H9 (cell line): ENCODE measurements around the gene TANGO6. TPM values are rescaled to one million over a fixed set of nuclear protein-coding genes. Genes with fewer than 3 reads are reported as not detected.

Source experiments
- DNase-seq: peaks from one replicate; pipeline ENCODE4 v3.0.0-alpha.2; 2017
- H2AFZ ChIP-seq: one replicate; pipeline ENCODE4 v1.6.1; 2013; ENCODE audit warnings: mild to moderate bottlenecking, low read length, control low read depth, moderate library complexity
- H2AK5ac ChIP-seq: 2 replicates; pipeline ENCODE4 v1.6.1; 2013; ENCODE audit warnings: low read length, control low read depth, mixed read lengths; ENCODE audit not compliant: insufficient read length
- H2BK120ac ChIP-seq: one replicate; pipeline ENCODE4 v1.6.1; 2013; ENCODE audit warnings: low read depth, mild to moderate bottlenecking, low read length, control low read depth, inconsistent platforms; ENCODE audit not compliant: poor library complexity, severe bottlenecking
- H2BK12ac ChIP-seq: 2 replicates; pipeline ENCODE4 v1.6.1; 2013; ENCODE audit warnings: low read length, control low read depth, mixed read lengths, low read depth; ENCODE audit not compliant: insufficient read length
- H2BK15ac ChIP-seq: 2 replicates; pipeline ENCODE4 v1.6.1; 2013; ENCODE audit warnings: low read depth, low read length, control low read depth
- H2BK20ac ChIP-seq: one replicate; pipeline ENCODE4 v1.6.1; 2013; ENCODE audit warnings: low read depth, mild to moderate bottlenecking, low read length, control low read depth, inconsistent platforms; ENCODE audit not compliant: poor library complexity, severe bottlenecking
- H2BK5ac ChIP-seq: 2 replicates; pipeline ENCODE4 v1.6.1; 2013; ENCODE audit warnings: low read length, control low read depth, mixed read lengths; ENCODE audit not compliant: insufficient read length
- H3K14ac ChIP-seq: 2 replicates; pipeline ENCODE4 v1.6.1; 2013; ENCODE audit warnings: low read length, control low read depth; ENCODE audit not compliant: insufficient read depth
- H3K18ac ChIP-seq: 2 replicates; pipeline ENCODE4 v1.6.1; 2013; ENCODE audit warnings: low read depth, mild to moderate bottlenecking, mixed read lengths, low read length, control low read depth; ENCODE audit not compliant: insufficient read length
- H3K23ac ChIP-seq: 2 replicates; pipeline ENCODE4 v1.6.1; 2013; ENCODE audit warnings: low read length, control low read depth, mixed read lengths, low read depth; ENCODE audit not compliant: insufficient read length
- H3K23me2 ChIP-seq: 2 replicates; pipeline ENCODE4 v1.6.1; 2013; ENCODE audit warnings: low read depth, mild to moderate bottlenecking, mixed read lengths, low read length, control low read depth; ENCODE audit not compliant: insufficient read length, poor library complexity, severe bottlenecking
- H3K27ac ChIP-seq: 2 replicates; pipeline ENCODE4 v1.5.1; 2013; ENCODE audit warnings: low read length, control low read depth, mixed read lengths, low read depth; ENCODE audit not compliant: insufficient read length
- H3K27me3 ChIP-seq: 2 replicates; pipeline ENCODE4 v1.6.1; 2013; ENCODE audit warnings: low read length, control low read depth, inconsistent platforms; ENCODE audit not compliant: insufficient read depth
- H3K4ac ChIP-seq: 2 replicates; pipeline ENCODE4 v1.6.1; 2013; ENCODE audit warnings: low read depth, mild to moderate bottlenecking, control low read depth, inconsistent platforms, low read length, moderate library complexity
- H3K4me1 ChIP-seq: 2 replicates; pipeline ENCODE4 v1.6.1; 2013; ENCODE audit warnings: low read length, control low read depth, inconsistent platforms; ENCODE audit not compliant: insufficient read depth
- H3K4me2 ChIP-seq: 2 replicates; pipeline ENCODE4 v1.6.1; 2013; ENCODE audit warnings: low read length, control low read depth, mixed read lengths; ENCODE audit not compliant: insufficient read length, insufficient read depth
- H3K56ac ChIP-seq: 2 replicates; pipeline ENCODE4 v1.6.1; 2013; ENCODE audit warnings: low read depth, mild to moderate bottlenecking, mixed read lengths, low read length, control low read depth; ENCODE audit not compliant: insufficient read length
- H3K79me1 ChIP-seq: 2 replicates; pipeline ENCODE4 v1.6.1; 2013; ENCODE audit warnings: low read depth, mild to moderate bottlenecking, moderate library complexity, low read length, control low read depth, inconsistent platforms; ENCODE audit not compliant: insufficient read depth, poor library complexity, severe bottlenecking
- H3K79me2 ChIP-seq: 2 replicates; pipeline ENCODE4 v1.6.1; 2013; ENCODE audit warnings: low read length, control low read depth, inconsistent platforms; ENCODE audit not compliant: insufficient read depth
- H3K9ac ChIP-seq: 2 replicates; pipeline ENCODE4 v1.6.1; 2013; ENCODE audit warnings: low read length, control low read depth, mixed read lengths; ENCODE audit not compliant: insufficient read length; ENCODE audit errors: extremely low read depth
- H3K9me3 ChIP-seq: one replicate; pipeline ENCODE4 v1.6.1; 2013; ENCODE audit warnings: low read depth, low read length, inconsistent platforms; ENCODE audit not compliant: control insufficient read depth
- H3T11ph ChIP-seq: one replicate; pipeline ENCODE4 v1.6.1; 2013; ENCODE audit warnings: mild to moderate bottlenecking, low read length, control low read depth, inconsistent platforms
- H4K20me1 ChIP-seq: one replicate; pipeline ENCODE4 v1.6.1; 2013; ENCODE audit not compliant: control insufficient read depth, insufficient read length, insufficient read depth
- H4K5ac ChIP-seq: 2 replicates; pipeline ENCODE4 v1.6.1; 2013; ENCODE audit warnings: low read depth, mild to moderate bottlenecking, mixed read lengths, low read length, control low read depth; ENCODE audit not compliant: insufficient read length
- H4K8ac ChIP-seq: replicated peaks from 2 replicates; pipeline ENCODE4 v1.6.1; 2013; ENCODE audit warnings: low read length, control low read depth, mixed read lengths, low read depth; ENCODE audit not compliant: insufficient read length
- H4K91ac ChIP-seq: 2 replicates; pipeline ENCODE4 v1.6.1; 2013; ENCODE audit warnings: low read depth, mild to moderate bottlenecking, moderate library complexity, mixed read lengths, low read length, control low read depth; ENCODE audit not compliant: insufficient read length
- H3K27ac Mint-ChIP-seq, 3 experiments: 2 replicates in 2 of 3; 3 replicates in 1 of 3; pipeline ENCODE4 v1.8.0; 2020 to 2021; ENCODE audit warnings: mixed read lengths in 3 of 3, mild to moderate bottlenecking in 1 of 3, moderate library complexity in 1 of 3
- H3K27me3 Mint-ChIP-seq: 2 replicates; pipeline ENCODE4 v1.8.0; 2021; ENCODE audit warnings: low read depth, mild to moderate bottlenecking, moderate library complexity, mixed read lengths
- H3K36me3 Mint-ChIP-seq, 3 experiments: 2 replicates in 2 of 3; 3 replicates in 1 of 3; pipeline ENCODE4 v1.8.0; 2020 to 2021; ENCODE audit warnings: low read depth in 3 of 3, mixed read lengths in 3 of 3; ENCODE audit not compliant: insufficient read depth in 1 of 3
- H3K4me1 Mint-ChIP-seq, 2 experiments: 2 replicates each; pipeline ENCODE4 v1.8.0; 2020; ENCODE audit warnings: mixed read lengths in 2 of 2
- H3K4me3 Mint-ChIP-seq, 2 experiments: 2 replicates in 1 of 2; 3 replicates in 1 of 2; pipeline ENCODE4 v1.8.0; 2020 to 2021; ENCODE audit warnings: mild to moderate bottlenecking in 2 of 2, mixed read lengths in 2 of 2, moderate library complexity in 1 of 2
- H3K9me3 Mint-ChIP-seq, 2 experiments: 2 replicates in 1 of 2; 3 replicates in 1 of 2; pipeline ENCODE4 v1.8.0; 2020; ENCODE audit warnings: mild to moderate bottlenecking in 2 of 2, mixed read lengths in 2 of 2, moderate library complexity in 1 of 2
- CTCF ChIP-seq: fragments of 200-600 bp; sonication (generic); conservative IDR thresholded peaks from 3 replicates; pipeline ENCODE4 v1.8.0; 2021; ENCODE audit warnings: antibody characterized with exemption, mild to moderate bottlenecking
- WGBS: extraction: QIAGEN DNeasy Blood & Tissue Kit; methylation state at CpG from one replicate; pipeline ENCODE4 v1.1.7; 2013; ENCODE audit warnings: missing lambda C conversion rate, low lambda C conversion rate, mixed read lengths; ENCODE audit not compliant: insufficient read length; ENCODE audit errors: extremely low coverage; 5-methylcytosine and 5-hydroxymethylcytosine counted together
- total RNA-seq: library from RNA; stranded (reverse); gene quantifications from 2 replicates; pipeline ENCODE4 v1.2.1, GENCODE V29; 2021

Gene TANGO6
- total RNA-seq, 1 experiment from 2014 or later = 12.0 TPM

GRCh38 chr16:68902969-68903345, 59.6 kb downstream of the TANGO6 start:
- DNase-seq = no peak
- H2BK120ac ChIP-seq = no peak overlapping the region
- no peaks in the 10 kb centered on the region for H3K23me2 ChIP-seq
- TF ChIP-seq CTCF = no peak
- H3K4me1 ChIP-seq = no peaks in the 10 kb centered on the region
- no peaks in the 10 kb centered on the region for H3K79me2 ChIP-seq
- no peaks in the 10 kb centered on the region for H3K79me1 ChIP-seq
- H2AFZ ChIP-seq = no peak overlapping the region
- peaks cover 0 to 5% (median 0%) of the 10 kb centered on the region in 3 experiments; a peak in 2 of 7 replicates for H3K36me3 Mint-ChIP-seq
- H3K27me3 Mint-ChIP-seq = no peaks in the 10 kb centered on the region
- H3K9me3 Mint-ChIP-seq = no peaks in the 10 kb centered on the region
- H3K18ac ChIP-seq = no peak overlapping the region
- no peak overlapping the region for H3K4ac ChIP-seq
- peaks cover 20 to 23% of the 10 kb centered on the region in 2 experiments for H3K4me1 Mint-ChIP-seq
- H2AK5ac ChIP-seq = no peak overlapping the region
- H2BK15ac ChIP-seq = no peak overlapping the region
- H2BK20ac ChIP-seq = no peak overlapping the region
- H3K56ac ChIP-seq = no peak overlapping the region
- H2BK5ac ChIP-seq = no peak overlapping the region
- no peak overlapping the region for H3K27ac ChIP-seq
- no peak overlapping the region for H3K9ac ChIP-seq
- WGBS = no CpG with 5 or more reads among the region's 2 CpGs
- H4K8ac ChIP-seq = no peak overlapping the region
- no peaks in the 10 kb centered on the region for H3K9me3 ChIP-seq
- no peak overlapping the region for H3K27ac Mint-ChIP-seq
- H4K5ac ChIP-seq = no peak overlapping the region
- no peaks in the 10 kb centered on the region for H3K27me3 ChIP-seq
- no peak overlapping the region for H3K4me3 Mint-ChIP-seq
- no peak overlapping the region for H3K4me2 ChIP-seq
- no peak overlapping the region for H3T11ph ChIP-seq
- H4K91ac ChIP-seq = no peak overlapping the region
- no peak overlapping the region for H3K14ac ChIP-seq
- no peak overlapping the region for H3K23ac ChIP-seq
- no peaks in the 10 kb centered on the region for H4K20me1 ChIP-seq
- no peak overlapping the region for H2BK12ac ChIP-seq
